ENCODE measurements around the gene MSI2. TPM values are rescaled to one million over a fixed set of nuclear protein-coding genes. Genes with fewer than 3 reads are reported as not detected.
A peak's percentile ranks its signal among the peaks of the same experiment; 100 is the strongest.

Gene MSI2
- total and polyA plus RNA-seq, 2 experiments from 2014 or later = 4.3 to 17.9 TPM

DNA sequence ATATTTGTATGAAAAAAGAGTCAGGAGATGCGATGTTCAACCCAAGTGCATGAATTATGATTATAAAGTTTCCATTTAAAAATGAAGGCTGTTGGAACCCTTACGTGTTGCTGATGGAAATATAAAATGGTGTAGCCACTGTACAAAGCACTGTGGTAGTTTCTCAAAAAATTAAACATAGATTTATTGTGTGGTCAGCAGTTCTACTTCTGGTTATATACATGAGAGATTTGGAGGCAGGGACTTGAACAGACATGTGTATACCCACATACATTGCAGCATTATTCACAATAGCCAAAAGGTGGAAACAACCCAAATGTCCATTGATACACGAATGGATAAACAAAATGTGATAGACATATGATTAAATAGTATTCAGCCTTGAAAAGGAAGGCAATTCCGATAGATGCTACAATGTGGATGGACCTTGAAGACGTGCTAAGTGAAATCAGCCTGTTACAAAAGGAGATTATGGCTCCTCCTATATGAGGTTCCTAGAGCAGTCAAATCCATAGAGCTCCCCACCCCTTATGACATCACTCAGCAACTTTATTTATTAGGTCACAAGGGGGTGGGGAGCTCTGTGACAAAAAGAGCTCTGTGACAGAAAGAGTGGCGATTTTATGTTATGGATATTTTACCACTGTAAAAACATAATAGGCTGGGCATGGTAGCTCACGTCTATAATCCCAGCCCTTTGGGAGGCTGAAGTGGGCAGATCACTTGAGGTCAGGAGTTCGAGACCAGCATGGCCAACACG lies 106.7 kb downstream of the MSI2 start:
- in situ Hi-C loops (cut with MboI) = no loop called here
- Histone ChIP-seq H3K4me2 (ENCODE audit: unreplicated experiment) (no peak overlapping the region), H3K9me3 (ENCODE audit: low read depth) (no peaks in the 10 kb centered on the region), H3K4me3 (no peak overlapping the region), H3K9me2 (ENCODE audit: insufficient read depth) (no peaks in the 10 kb centered on the region), H3K9ac (no peak overlapping the region), H3K27ac (no peak overlapping the region), H3K4me1 (ENCODE audit: insufficient read depth) (peaks cover 8% of the 10 kb centered on the region), H3K79me2 (ENCODE audit: insufficient read depth) (no peaks in the 10 kb centered on the region), H2AFZ (no peak overlapping the region), H4K20me1 (ENCODE audit: insufficient read depth) (no peaks in the 10 kb centered on the region), H3F3A (ENCODE audit: insufficient read depth) (no peaks in the 10 kb centered on the region), H3K27me3 (replicated peaks; ENCODE audit: insufficient read depth) (no peaks in the 10 kb centered on the region), H3K36me3 (ENCODE audit: low read depth) (no peaks in the 10 kb centered on the region)
- 84% methylated on average over 9 of the region's 9 CpGs for WGBS, 2 experiments (ENCODE audit: low coverage in 1 of 2, low lambda C conversion rate in 2 of 2, missing lambda C conversion rate in 2 of 2)
- TF ChIP-seq EZH2 (IDR thresholded peaks at IDR 0.05; ENCODE audit: insufficient read depth, poor library complexity, severe bottlenecking) (no peak), EZH2phosphoT487 (IDR thresholded peaks at IDR 0.05; ENCODE audit: insufficient read depth, low read depth) (no peak)
- no peak for DNase-seq

DNA sequence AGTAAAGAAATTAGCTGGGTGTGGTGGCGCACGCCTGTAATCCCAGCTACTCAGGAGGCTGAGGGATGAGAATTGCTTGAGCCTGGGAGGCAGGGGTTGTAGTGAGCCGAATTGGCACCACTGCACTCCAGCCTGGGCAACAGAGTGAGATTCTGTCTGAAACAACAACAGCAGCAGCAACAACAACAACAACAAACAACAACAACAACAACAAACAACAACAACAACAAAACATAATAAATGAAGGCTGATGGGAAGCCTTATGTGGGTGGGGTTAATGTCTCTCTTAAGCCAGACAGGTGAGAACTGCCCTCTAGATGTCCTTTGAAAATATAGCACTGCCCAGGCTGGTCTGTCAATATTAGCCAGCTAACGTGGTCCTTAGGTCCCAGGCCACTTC lies 107.3 kb downstream of the MSI2 start:
- 91 to 95% methylated on average over 4 of the region's 4 CpGs for WGBS, 2 experiments (ENCODE audit: low coverage in 1 of 2, low lambda C conversion rate in 2 of 2, missing lambda C conversion rate in 2 of 2)
- H3K4me1 ChIP-seq (ENCODE audit: insufficient read depth) = peaks cover 8% of the 10 kb centered on the region
- H4K20me1 ChIP-seq (ENCODE audit: insufficient read depth) = no peaks in the 10 kb centered on the region
- no peak overlapping the region for H3K4me3 ChIP-seq
- in situ Hi-C loops (cut with MboI) = no loop called here
- no peaks in the 10 kb centered on the region for H3K9me2 ChIP-seq (ENCODE audit: insufficient read depth)
- no peak overlapping the region for H2AFZ ChIP-seq
- H3K9ac ChIP-seq = no peak overlapping the region
- H3K36me3 ChIP-seq (ENCODE audit: low read depth) = no peaks in the 10 kb centered on the region
- H3K27ac ChIP-seq = no peak overlapping the region
- no peak for DNase-seq
- H3K27me3 ChIP-seq (replicated peaks; ENCODE audit: insufficient read depth) = no peaks in the 10 kb centered on the region
- H3K9me3 ChIP-seq (ENCODE audit: low read depth) = no peaks in the 10 kb centered on the region
- no peaks in the 10 kb centered on the region for H3F3A ChIP-seq (ENCODE audit: insufficient read depth)
- no peaks in the 10 kb centered on the region for H3K79me2 ChIP-seq (ENCODE audit: insufficient read depth)
- no peak for TF ChIP-seq EZH2 (IDR thresholded peaks at IDR 0.05; ENCODE audit: insufficient read depth, poor library complexity, severe bottlenecking)
- no peak for TF ChIP-seq EZH2phosphoT487 (IDR thresholded peaks at IDR 0.05; ENCODE audit: insufficient read depth, low read depth)
- H3K4me2 ChIP-seq (ENCODE audit: unreplicated experiment) = no peak overlapping the region

DNA sequence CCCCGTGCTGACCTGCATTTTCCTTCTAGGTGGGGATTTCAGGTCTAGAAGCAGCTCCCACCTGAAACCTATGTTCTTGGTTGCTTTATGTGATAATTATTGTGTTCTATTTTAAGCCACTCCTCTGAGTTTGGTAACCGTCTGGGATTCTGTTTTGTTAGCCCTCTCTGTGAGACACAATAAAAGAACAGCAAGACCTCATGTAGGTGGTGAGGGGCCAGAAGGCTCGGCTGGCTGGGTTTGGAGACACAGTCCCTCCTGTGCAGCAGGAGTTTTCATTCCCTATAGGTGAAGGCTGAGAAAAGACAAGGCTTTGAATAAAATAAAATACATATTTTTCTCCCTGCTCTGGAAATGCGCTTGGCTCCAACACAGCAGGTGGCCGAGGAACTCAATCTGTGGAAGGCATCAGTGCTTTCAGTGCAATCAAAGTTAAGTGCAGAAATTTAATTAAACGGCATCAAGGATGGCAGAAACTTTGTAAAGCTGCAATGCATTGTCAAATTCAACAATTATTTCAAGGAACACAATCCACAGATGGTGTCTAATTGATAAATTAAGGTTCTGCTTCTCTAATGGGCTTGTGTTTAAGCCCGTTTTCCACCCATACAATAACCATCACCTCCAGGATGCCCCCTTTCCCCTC lies 107.8 kb downstream of the MSI2 start:
- H3K9me2 ChIP-seq (ENCODE audit: insufficient read depth) = no peaks in the 10 kb centered on the region
- peaks cover 8% of the 10 kb centered on the region for H3K4me1 ChIP-seq (ENCODE audit: insufficient read depth)
- H3K27ac ChIP-seq = no peak overlapping the region
- H4K20me1 ChIP-seq (ENCODE audit: insufficient read depth) = no peaks in the 10 kb centered on the region
- no peak for DNase-seq
- in situ Hi-C loops (cut with MboI) = no loop called here
- H3K4me3 ChIP-seq = no peak overlapping the region
- no peaks in the 10 kb centered on the region for H3K27me3 ChIP-seq (replicated peaks; ENCODE audit: insufficient read depth)
- no peaks in the 10 kb centered on the region for H3K79me2 ChIP-seq (ENCODE audit: insufficient read depth)
- no peak overlapping the region for H3K9ac ChIP-seq
- no peak overlapping the region for H3K4me2 ChIP-seq (ENCODE audit: unreplicated experiment)
- 79 to 90% methylated on average over 7 of the region's 7 CpGs for WGBS, 2 experiments (ENCODE audit: low coverage in 1 of 2, low lambda C conversion rate in 2 of 2, missing lambda C conversion rate in 2 of 2)
- H3F3A ChIP-seq (ENCODE audit: insufficient read depth) = no peaks in the 10 kb centered on the region
- TF ChIP-seq EZH2phosphoT487 (IDR thresholded peaks at IDR 0.05; ENCODE audit: insufficient read depth, low read depth) (no peak), EZH2 (IDR thresholded peaks at IDR 0.05; ENCODE audit: insufficient read depth, poor library complexity, severe bottlenecking) (no peak)
- no peaks in the 10 kb centered on the region for H3K36me3 ChIP-seq (ENCODE audit: low read depth)
- H2AFZ ChIP-seq = no peak overlapping the region
- H3K9me3 ChIP-seq (ENCODE audit: low read depth) = no peaks in the 10 kb centered on the region

DNA sequence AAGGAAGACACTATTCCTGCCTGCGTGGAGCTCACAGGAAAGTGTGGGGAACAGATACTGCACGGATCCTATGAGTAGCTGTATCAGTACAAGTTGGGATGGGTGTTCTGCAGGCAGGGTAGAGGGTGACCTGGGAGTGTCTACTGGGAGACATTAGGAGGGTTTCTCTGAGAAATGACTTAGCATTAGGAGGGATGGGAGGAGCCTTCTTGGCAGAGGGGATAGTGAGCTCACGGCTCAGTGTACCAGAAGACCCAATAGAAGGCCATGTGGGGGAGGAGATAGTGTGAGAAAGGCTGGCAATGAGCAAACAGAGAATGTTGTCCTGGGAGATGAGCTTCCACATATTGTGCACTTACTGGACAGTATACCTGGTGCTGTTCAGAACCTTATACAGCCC lies 109.1 kb downstream of the MSI2 start:
- 0 out of 2 replicates have a peak, but pooled peaks cover 4% of the 10 kb centered on the region for H3F3A ChIP-seq (ENCODE audit: insufficient read depth)
- no peak overlapping the region for H3K4me2 ChIP-seq (ENCODE audit: unreplicated experiment)
- peaks cover 16% of the 10 kb centered on the region for H3K4me1 ChIP-seq (ENCODE audit: insufficient read depth)
- H3K9ac ChIP-seq = no peak overlapping the region
- DNase-seq = peak; percentile 27
- WGBS, 2 experiments (ENCODE audit: low coverage in 1 of 2, low lambda C conversion rate in 2 of 2, missing lambda C conversion rate in 2 of 2) = 74 to 78% methylated on average over 3 of the region's 3 CpGs
- TF ChIP-seq EZH2phosphoT487 (IDR thresholded peaks at IDR 0.05; ENCODE audit: insufficient read depth, low read depth) (no peak), EZH2 (IDR thresholded peaks at IDR 0.05; ENCODE audit: insufficient read depth, poor library complexity, severe bottlenecking) (no peak)
- H3K36me3 ChIP-seq (ENCODE audit: low read depth) = no peaks in the 10 kb centered on the region
- no peak overlapping the region for H3K4me3 ChIP-seq
- no peaks in the 10 kb centered on the region for H3K9me3 ChIP-seq (ENCODE audit: low read depth)
- no peaks in the 10 kb centered on the region for H4K20me1 ChIP-seq (ENCODE audit: insufficient read depth)
- H3K27ac ChIP-seq = no peak overlapping the region
- H3K27me3 ChIP-seq (replicated peaks; ENCODE audit: insufficient read depth) = no peaks in the 10 kb centered on the region
- in situ Hi-C loops (cut with MboI) = no loop called here
- H2AFZ ChIP-seq = no peak overlapping the region
- H3K79me2 ChIP-seq (ENCODE audit: insufficient read depth) = no peaks in the 10 kb centered on the region
- H3K9me2 ChIP-seq (ENCODE audit: insufficient read depth) = no peaks in the 10 kb centered on the region

All from GM23248 (cell line).